PC-3 (cell line): ENCODE measurements around the gene CANX. TPM values are rescaled to one million over a fixed set of nuclear protein-coding genes. Genes with fewer than 3 reads are reported as not detected.

Source experiments
- ATAC-seq: fragments of 200-7000 bp; cut with Tn5 transposase; 2 replicates; pipeline ENCODE4 v1.9.1; 2020; ENCODE audit warnings: mild to moderate bottlenecking, moderate library complexity
- BruUV-seq: library from RNA; stranded (reverse); fragments of 400-500 nt; replicated peaks from 2 replicates; lab custom pipeline; 2021; lab: Mats Ljungman, UMichigan
- CTCF ChIA-PET: fragments of 300-600 bp; sonication (Branson Sonifier 250); formaldehyde crosslinking; loops from one replicate; lab custom pipeline; 2022; ENCODE audit warnings: antibody characterized with exemption; lab: Charles Lee
- POLR2A ChIA-PET: fragments of 300-600 bp; sonication (Branson Sonifier 250); formaldehyde crosslinking; loops from one replicate; lab custom pipeline; 2022; ENCODE audit warnings: antibody characterized with exemption; ENCODE audit not compliant: unreplicated experiment; lab: Charles Lee
- DNase-seq: peaks from one replicate; pipeline ENCODE4 v3.0.0-alpha.2; 2015
- H2AFZ ChIP-seq: fragments of 300-600 bp; sonication (generic); 2 replicates; pipeline ENCODE4 v1.6.0; 2016; ENCODE audit warnings: antibody characterized with exemption, low read length
- H3F3A ChIP-seq: fragments of 300-600 bp; sonication (generic); one replicate; pipeline ENCODE4 v1.6.0; 2017; ENCODE audit warnings: antibody characterized with exemption, low read length, control low read depth, mild to moderate bottlenecking; ENCODE audit not compliant: unreplicated experiment
- H3K27ac ChIP-seq: fragments of 300-600 bp; sonication (generic); 2 replicates; pipeline ENCODE4 v1.5.1; 2016; ENCODE audit warnings: mild to moderate bottlenecking, low read length
- H3K27me3 ChIP-seq: fragments of 300-600 bp; sonication (generic); 2 replicates; pipeline ENCODE4 v1.6.1; 2016; ENCODE audit warnings: low read length, mixed read lengths
- H3K36me3 ChIP-seq: fragments of 300-600 bp; sonication (generic); 2 replicates; pipeline ENCODE4 v1.6.1; 2016; ENCODE audit warnings: low read depth, mixed run types, low read length, mixed read lengths
- H3K4me1 ChIP-seq: fragments of 300-600 bp; sonication (generic); 2 replicates; pipeline ENCODE4 v1.5.1; 2016; ENCODE audit warnings: low read length; ENCODE audit not compliant: insufficient read depth
- H3K4me2 ChIP-seq: fragments of 300-600 bp; sonication (generic); 2 replicates; pipeline ENCODE4 v1.6.0; 2016; ENCODE audit warnings: low read length
- H3K4me3 ChIP-seq: fragments of 300-600 bp; sonication (generic); 2 replicates; pipeline ENCODE4 v1.5.1; 2016; ENCODE audit warnings: mild to moderate bottlenecking, low read length, mixed read lengths
- H3K79me2 ChIP-seq: fragments of 300-600 bp; sonication (generic); 2 replicates; pipeline ENCODE4 v1.6.1; 2017; ENCODE audit warnings: low read length, mixed read lengths
- H3K9ac ChIP-seq: fragments of 300-600 bp; sonication (generic); 2 replicates; pipeline ENCODE4 v1.6.0; 2016; ENCODE audit warnings: mild to moderate bottlenecking, low read length
- H3K9me2 ChIP-seq: fragments of 300-600 bp; sonication (generic); replicated peaks from 2 replicates; pipeline ENCODE4 v1.6.1; 2016; ENCODE audit warnings: mixed run types, low read length, mixed read lengths
- H3K9me3 ChIP-seq: fragments of 300-600 bp; sonication (generic); 2 replicates; pipeline ENCODE4 v1.6.1; 2016; ENCODE audit warnings: low read length, mixed read lengths
- H4K20me1 ChIP-seq: fragments of 300-600 bp; sonication (generic); 2 replicates; pipeline ENCODE4 v1.6.1; 2016; ENCODE audit warnings: low read length, mixed read lengths
- CTCF ChIP-seq: fragments of 300-600 bp; sonication (generic); conservative IDR thresholded peaks from 2 replicates; pipeline ENCODE4 v1.5.1; 2017; ENCODE audit warnings: antibody characterized with exemption, low read depth, mild to moderate bottlenecking, low read length
- EZH2 ChIP-seq: fragments of 300-600 bp; sonication (generic); IDR thresholded peaks from one replicate; pipeline ENCODE4 v1.6.1; 2017; ENCODE audit warnings: antibody characterized with exemption, mild to moderate bottlenecking, low read length; ENCODE audit not compliant: unreplicated experiment
- EZH2phosphoT487 ChIP-seq: fragments of 300-600 bp; sonication (generic); IDR thresholded peaks from 2 replicates; pipeline ENCODE4 v1.6.1; 2018; ENCODE audit warnings: mild to moderate bottlenecking, antibody characterized with exemption, low read length, borderline replicate concordance
- intact Hi-C: fragments of 100-400 bp; cut with micrococcal nuclease; formaldehyde crosslinking; loops from 2 replicates; pipeline ENCODE4 v1.9.0; 2023
- total RNA-seq: library from RNA; depleted of rRNA; stranded (reverse); fragments of >200 nt; gene quantifications from 2 replicates; pipeline ENCODE4 v1.2.3, GENCODE V29; 2014

CANX gene
- total RNA-seq, 1 experiment from 2014 or later: 293 TPM

- Histone ChIP-seq H3K36me3 (peaks cover 7% of the 10 kb centered on the region; the same call in 1 of the 2 replicates), H3K4me1 (peaks cover 7% of the 10 kb centered on the region; the same call in 1 of the 2 replicates), H3K4me3 (peak overlapping the region; percentile 100), H2AFZ (no peak overlapping the region), H4K20me1 (peaks cover 35% of the 10 kb centered on the region), H3F3A (no peaks in the 10 kb centered on the region), H3K9ac (peak overlapping the region; percentile 100), H3K27ac (no peak overlapping the region), H3K9me3 (no peaks in the 10 kb centered on the region), H3K79me2 (peaks cover 76% of the 10 kb centered on the region), H3K27me3 (no peaks in the 10 kb centered on the region), H3K9me2 (no peaks in the 10 kb centered on the region), H3K4me2 (peak overlapping the region; percentile 91)
- BruUV-seq: no TSS peak
- POLR2A ChIA-PET: interaction anchor here (0.6 kb wide), 1 partner anchor 76 kb away, joined by 3 read pairs; no protein-coding TSS in a partner anchor
- DNase-seq (no peak), ATAC-seq (no peak)
- CTCF ChIA-PET: no interaction called here
- intact Hi-C loops: no loop called here
- TF ChIP-seq EZH2phosphoT487 (no peak), EZH2 (no peak), CTCF (no peak)
These were observed 1.7 kb downstream of the CANX start for GRCh38 chr5:179700401-179700918.

GRCh38 chr5:179716286-179716685 is 17.5 kb downstream of the CANX start:
- H3K27ac ChIP-seq: no peak overlapping the region
- ATAC-seq (no peak; the same call in 1 of the 2 replicates), DNase-seq (peak; percentile 21)
- H3K36me3 ChIP-seq: peaks cover 46% of the 10 kb centered on the region
- intact Hi-C loops: no loop called here
- no peak overlapping the region for H3K4me2 ChIP-seq
- no peaks in the 10 kb centered on the region for H3F3A ChIP-seq
- no peaks in the 10 kb centered on the region for H3K79me2 ChIP-seq
- CTCF ChIA-PET: no interaction called here
- TF ChIP-seq EZH2phosphoT487 (no peak), EZH2 (no peak)
- POLR2A ChIA-PET: no interaction called here
- H3K9ac ChIP-seq: no peak overlapping the region
- H2AFZ ChIP-seq: no peak overlapping the region
- no peaks in the 10 kb centered on the region for H3K9me2 ChIP-seq
- H3K9me3 ChIP-seq: no peaks in the 10 kb centered on the region
- no peak overlapping the region for H3K4me3 ChIP-seq
- BruUV-seq: TSS peak; percentile 4
- H4K20me1 ChIP-seq: no peaks in the 10 kb centered on the region
- H3K4me1 ChIP-seq: no peaks in the 10 kb centered on the region
- no peaks in the 10 kb centered on the region for H3K27me3 ChIP-seq

- TF ChIP-seq EZH2: no peak
- no peak for TF ChIP-seq CTCF
- no peak for TF ChIP-seq EZH2phosphoT487
- ChIA-PET POLR2A (no interaction called here), CTCF (no interaction called here)
- peaks cover 74% of the 10 kb centered on the region for H3K36me3 ChIP-seq
- no peaks in the 10 kb centered on the region for H3K4me1 ChIP-seq
- H3K27ac ChIP-seq: no peak overlapping the region
- no peaks in the 10 kb centered on the region for H4K20me1 ChIP-seq
- no peak overlapping the region for H3K9ac ChIP-seq
- BruUV-seq: no TSS peak
- H3F3A ChIP-seq: no peaks in the 10 kb centered on the region
- no peaks in the 10 kb centered on the region for H3K79me2 ChIP-seq
- H3K27me3 ChIP-seq: no peaks in the 10 kb centered on the region
- ATAC-seq: no peak
- H3K9me2 ChIP-seq: no peaks in the 10 kb centered on the region
- intact Hi-C loops: no loop called here
- H3K4me3 ChIP-seq: no peak overlapping the region
- H3K4me2 ChIP-seq: no peak overlapping the region
- no peak for DNase-seq
- H3K9me3 ChIP-seq: no peaks in the 10 kb centered on the region
- no peak overlapping the region for H2AFZ ChIP-seq
These were observed 21.5 kb downstream of the CANX start for GRCh38 chr5:179720222-179720621.
